HG03571 (cell line): ENCODE data around the gene MEX3D.
"Not testable (repeated sequence)": the region's sequence is repeated elsewhere in the genome, so short reads cannot be mapped to it uniquely, and the experiment has no call there.

Source experiments
- ATAC-seq: cut with Tn5 transposase; IDR thresholded peaks from one replicate; pipeline ENCODE4 v1.9.1; 2021; ENCODE audit not compliant: unreplicated experiment

The MEX3D gene

GRCh38 chr19:1522061-1522460, 46.1 kb downstream of the MEX3D start:
- no peak for ATAC-seq

GRCh38 chr19:1521636-1522035, 46.5 kb downstream of the MEX3D start:
- no peak for ATAC-seq

GRCh38 chr19:1520203-1520780, 47.8 kb downstream of the MEX3D start:
- ATAC-seq, result no peak

- not testable (repeated sequence) for ATAC-seq
These were observed 48.3 kb downstream of the MEX3D start for GRCh38 chr19:1519802-1520201.

- no peak for ATAC-seq
These were observed 49.7 kb downstream of the MEX3D start for GRCh38 chr19:1518471-1518870.

GRCh38 chr19:1516395-1516753, 51.8 kb downstream of the MEX3D start:
- no peak for ATAC-seq

GRCh38 chr19:1514986-1515721, 53.0 kb downstream of the MEX3D start:
- no peak for ATAC-seq

- no peak for ATAC-seq
These were observed 53.8 kb downstream of the MEX3D start for GRCh38 chr19:1514295-1514661.

- no peak for ATAC-seq
These were observed 54.4 kb downstream of the MEX3D start for GRCh38 chr19:1513499-1514294.

- ATAC-seq, result no peak
These were observed 55.2 kb downstream of the MEX3D start, which contains the start of gene ADAMTSL5 for GRCh38 chr19:1512671-1513498. Gene ADAMTSL5 (minus strand): TSS chr19:1513019. CDS start chr19:1510943, 2,076 bp downstream.

GRCh38 chr19:1511318-1512317, 56.5 kb downstream of the MEX3D start:
- no peak for ATAC-seq

GRCh38 chr19:1510807-1511206, 57.3 kb downstream of the MEX3D start:
- ATAC-seq, result no peak

- ATAC-seq, result no peak
These were observed 57.7 kb downstream of the MEX3D start for GRCh38 chr19:1510442-1510806.

GRCh38 chr19:1509602-1510441, 58.3 kb downstream of the MEX3D start:
- ATAC-seq, result no peak

- ATAC-seq, result no peak
These were observed 59.6 kb downstream of the MEX3D start for GRCh38 chr19:1508507-1508856.

- no peak for ATAC-seq
These were observed 60.2 kb downstream of the MEX3D start for GRCh38 chr19:1507763-1508506.

- ATAC-seq, result no peak
These were observed 60.9 kb downstream of the MEX3D start for GRCh38 chr19:1507192-1507660.
